Sigmoid colon (tissue), 4 donors: Measurements from ENCODE around the gene SAMHD1.

ENCODE experiments used
- CTCF ChIP-seq, 4 experiments: fragments of 450-650 bp in 3 of 4; fragments of 200-600 bp in 1 of 4; IDR thresholded peaks; one replicate each; pipeline ENCODE4 v1.5.1; 2016 to 2019; ENCODE audit warnings: antibody characterized with exemption in 4 of 4, mild to moderate bottlenecking in 3 of 4, moderate library complexity in 2 of 4
- POLR2A ChIP-seq, 2 donors: fragments of 450-650 bp; IDR thresholded peaks; one replicate each; pipeline ENCODE4 v1.6.1; 2016; ENCODE audit warnings: antibody characterized with exemption in 2 of 2, mild to moderate bottlenecking in 2 of 2, moderate library complexity in 2 of 2
- POLR2AphosphoS5 ChIP-seq, 4 donors: sonication (generic); formaldehyde crosslinking; IDR thresholded peaks; one replicate each; pipeline ENCODE4 v1.6.1; 2017; ENCODE audit warnings: antibody characterized with exemption in 4 of 4

GRCh38 chr20:36865076-36865860, 86.2 kb downstream of the SAMHD1 start:
- TF ChIP-seq CTCF (IDR thresholded peaks at IDR 0.05), result no peak
- no peak for TF ChIP-seq POLR2A (IDR thresholded peaks at IDR 0.05)
- no peak for TF ChIP-seq POLR2AphosphoS5 (IDR thresholded peaks at IDR 0.05)
